Left forelimb (tissue), 1 donor: ENCODE results near the gene C2CD4C.
"Not testable (repeated sequence)": the region's sequence is repeated elsewhere in the genome, so short reads cannot be mapped to it uniquely, and the experiment has no call there.

Experiments used
- DNase-seq: peaks from one replicate; pipeline ENCODE4 v3.0.0-alpha.2; 2018; ENCODE audit warnings: low spot score

Gene C2CD4C

DNA sequence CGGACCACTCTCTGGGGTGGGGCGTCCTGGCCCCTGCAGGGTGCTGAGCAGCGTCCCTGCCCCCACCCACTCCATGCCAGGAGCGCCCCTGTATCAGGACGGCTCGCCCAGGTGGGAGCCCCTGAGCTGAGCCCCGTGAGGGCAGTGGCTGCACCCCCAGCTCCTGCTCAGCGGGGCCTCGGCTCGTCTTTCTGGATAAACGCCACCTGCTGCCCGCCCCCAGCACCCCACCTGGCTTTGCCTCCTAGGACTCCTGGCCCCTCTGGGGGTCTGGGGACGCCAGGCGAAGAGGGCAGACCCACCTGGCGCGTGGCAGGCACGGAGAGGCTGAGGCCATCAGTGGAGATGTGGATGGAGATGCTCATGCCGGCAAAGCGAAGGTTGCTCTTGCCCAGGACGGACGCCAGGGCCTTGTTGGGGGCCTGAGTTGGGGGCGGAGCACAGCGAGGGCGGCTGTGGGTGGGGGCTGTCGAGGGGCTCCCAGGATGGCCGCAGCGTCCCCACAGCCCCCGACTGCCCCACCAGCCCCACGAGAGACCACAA lies 29.5 kb upstream of the C2CD4C start:
- DNase-seq: no peak

DNA sequence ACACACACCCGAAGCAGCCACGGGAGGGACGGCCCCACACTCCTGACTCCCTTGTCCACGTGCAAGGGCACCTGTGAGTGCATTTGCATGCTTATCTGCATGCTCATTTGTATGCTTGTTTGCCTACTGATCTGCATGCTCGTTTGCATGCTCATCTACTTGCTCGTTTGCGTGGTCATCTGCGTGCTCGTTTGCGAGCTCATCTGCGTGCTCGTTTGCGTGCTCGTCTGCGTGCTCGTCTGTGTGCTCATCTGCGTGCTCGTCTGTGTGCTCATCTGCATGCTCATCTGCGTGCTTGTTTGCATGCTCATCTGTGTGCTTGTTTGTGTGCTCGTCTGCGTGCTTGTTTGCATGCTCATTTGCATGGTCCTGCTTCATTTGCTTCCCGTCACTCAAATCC lies 28.1 kb upstream of the C2CD4C start:
- no peak for DNase-seq

DNA sequence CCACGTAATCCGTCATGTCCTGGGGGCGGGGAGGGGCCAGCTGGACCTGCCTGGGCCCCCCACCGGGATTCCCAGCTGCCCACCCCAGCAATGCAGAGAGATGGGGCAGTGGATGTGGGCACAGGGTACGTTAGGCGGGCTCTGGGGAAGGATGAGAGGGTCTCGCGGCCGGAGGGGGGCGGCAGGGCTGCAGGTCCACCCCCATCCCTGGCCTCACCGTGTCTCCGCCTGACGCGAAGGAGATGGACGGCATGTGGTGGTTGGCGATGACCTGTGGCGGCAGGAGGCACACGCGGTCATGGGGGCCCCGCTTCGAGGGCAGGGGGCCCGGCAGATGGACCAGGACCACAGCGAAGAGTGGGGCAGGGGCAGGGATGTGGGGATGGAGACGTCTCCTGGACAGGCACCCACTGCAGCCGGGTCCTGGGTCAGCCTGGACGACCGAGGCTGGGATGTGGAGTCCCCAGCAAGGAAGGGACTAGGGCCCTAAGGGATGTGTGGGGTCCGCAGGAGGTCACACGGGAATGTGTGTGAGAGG lies 27.5 kb upstream of the C2CD4C start:
- DNase-seq: no peak

DNA sequence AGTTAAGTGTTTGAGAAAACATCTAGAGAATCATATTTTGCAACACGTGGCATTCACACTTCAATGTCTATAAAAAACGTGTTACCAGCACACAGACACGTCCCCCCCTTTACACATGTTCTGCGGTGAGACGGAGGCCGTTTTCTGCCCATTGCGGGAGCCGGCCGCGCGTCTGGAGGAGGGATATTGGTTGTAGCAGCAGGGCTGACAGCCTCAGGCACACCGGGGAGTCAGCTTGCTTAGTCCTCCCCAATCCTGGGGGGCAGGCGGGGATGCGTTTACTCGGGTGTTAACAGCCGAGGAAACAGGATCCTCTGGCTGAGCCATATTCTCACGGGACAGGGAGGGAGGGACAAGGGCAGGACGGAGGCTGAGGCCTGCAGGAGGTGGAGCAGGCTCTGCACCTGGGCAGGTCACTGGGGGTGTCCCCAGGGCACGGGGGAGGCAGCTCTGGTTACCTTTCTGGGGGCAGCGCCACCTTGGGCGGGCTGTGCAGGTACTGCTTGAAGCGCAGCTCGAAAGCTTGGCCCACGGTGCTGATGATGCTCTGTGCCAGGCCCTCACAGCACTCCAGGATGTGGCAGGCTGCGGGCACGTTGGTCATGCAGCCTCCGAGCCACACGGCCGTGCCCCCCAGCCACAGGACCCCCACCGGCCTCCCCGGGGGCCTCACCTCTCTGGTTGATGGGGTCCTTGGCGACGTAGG lies 26.9 kb upstream of the C2CD4C start:
- DNase-seq: no peak

DNA sequence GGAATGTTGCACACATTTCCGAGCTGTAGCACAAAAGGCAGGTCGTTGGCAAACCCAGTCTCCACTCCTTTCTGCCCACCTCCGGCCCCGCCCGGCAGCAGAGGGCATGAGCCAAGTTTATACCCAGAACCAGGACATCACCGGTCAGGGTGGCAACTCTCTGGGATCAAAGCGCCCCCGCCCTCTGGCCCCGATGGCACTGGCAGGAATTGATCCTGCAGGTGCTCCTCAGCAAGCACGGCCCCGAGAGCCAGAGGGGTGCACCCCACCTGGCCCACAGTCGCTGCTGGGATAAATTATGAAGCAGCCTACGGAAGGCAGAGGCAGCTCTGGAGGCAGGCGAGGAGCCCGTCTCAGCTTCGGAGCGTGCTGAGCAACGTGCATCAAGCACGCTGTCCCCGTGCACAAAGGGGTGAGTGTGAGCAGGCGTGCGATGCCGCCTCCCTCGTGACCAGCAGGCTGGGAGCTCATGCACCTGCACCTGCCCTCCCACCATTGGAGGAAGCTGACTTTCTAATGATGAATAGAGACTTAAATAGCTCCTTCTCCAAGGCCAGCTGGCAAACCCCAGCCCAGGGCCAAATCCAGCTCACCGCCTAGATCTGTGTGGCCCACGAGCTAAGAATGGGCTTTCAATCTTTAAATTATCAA lies 26.2 kb upstream of the C2CD4C start:
- no peak for DNase-seq

DNA sequence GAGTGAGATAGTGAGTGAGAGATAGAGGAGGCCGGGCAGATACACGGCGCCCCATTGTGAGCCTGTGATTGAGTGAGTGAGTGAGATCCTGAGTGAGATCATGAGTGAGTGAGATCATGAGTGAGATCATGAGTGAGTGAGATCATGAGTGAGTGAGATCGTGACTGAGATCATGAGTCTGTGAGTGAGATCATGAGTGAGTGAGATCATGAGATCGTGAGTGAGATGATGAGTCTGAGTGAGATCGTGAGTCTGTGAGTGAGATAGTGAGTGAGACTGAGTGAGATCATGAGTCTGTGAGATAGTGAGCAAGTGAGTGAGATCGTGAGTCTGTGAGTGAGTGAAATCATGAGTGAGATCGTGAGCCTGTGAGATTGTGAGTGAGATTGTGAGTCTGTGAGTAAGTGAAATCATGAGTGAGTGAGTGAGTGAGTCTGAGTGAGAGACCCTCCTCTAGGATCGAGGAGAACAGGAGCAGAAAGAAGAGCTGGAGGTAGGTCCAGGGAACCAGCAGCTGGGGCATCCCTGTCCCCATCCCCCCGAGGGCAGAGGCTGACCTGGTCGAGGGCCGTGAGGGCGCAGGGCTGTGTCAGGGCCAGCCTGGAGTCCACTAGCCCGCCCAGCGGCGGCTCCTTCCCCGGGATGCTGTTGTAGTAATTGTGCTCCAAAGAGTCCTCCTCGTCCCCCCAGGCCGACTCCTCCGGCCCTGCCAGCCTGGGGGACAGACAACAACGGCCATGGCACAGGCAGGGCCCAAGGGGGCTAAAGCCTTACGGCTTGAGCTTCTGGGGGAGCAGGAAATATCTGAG lies 25.4 kb upstream of the C2CD4C start:
- DNase-seq: no peak

- DNase-seq: no peak
These were observed 21.8 kb upstream of the C2CD4C start for GRCh38 chr19:430701-431100.

GRCh38 chr19:428149-428548 lies 19.2 kb upstream of the C2CD4C start:
- no peak for DNase-seq

GRCh38 chr19:427675-428074 lies 18.7 kb upstream of the C2CD4C start:
- DNase-seq: not testable (repeated sequence)

DNA sequence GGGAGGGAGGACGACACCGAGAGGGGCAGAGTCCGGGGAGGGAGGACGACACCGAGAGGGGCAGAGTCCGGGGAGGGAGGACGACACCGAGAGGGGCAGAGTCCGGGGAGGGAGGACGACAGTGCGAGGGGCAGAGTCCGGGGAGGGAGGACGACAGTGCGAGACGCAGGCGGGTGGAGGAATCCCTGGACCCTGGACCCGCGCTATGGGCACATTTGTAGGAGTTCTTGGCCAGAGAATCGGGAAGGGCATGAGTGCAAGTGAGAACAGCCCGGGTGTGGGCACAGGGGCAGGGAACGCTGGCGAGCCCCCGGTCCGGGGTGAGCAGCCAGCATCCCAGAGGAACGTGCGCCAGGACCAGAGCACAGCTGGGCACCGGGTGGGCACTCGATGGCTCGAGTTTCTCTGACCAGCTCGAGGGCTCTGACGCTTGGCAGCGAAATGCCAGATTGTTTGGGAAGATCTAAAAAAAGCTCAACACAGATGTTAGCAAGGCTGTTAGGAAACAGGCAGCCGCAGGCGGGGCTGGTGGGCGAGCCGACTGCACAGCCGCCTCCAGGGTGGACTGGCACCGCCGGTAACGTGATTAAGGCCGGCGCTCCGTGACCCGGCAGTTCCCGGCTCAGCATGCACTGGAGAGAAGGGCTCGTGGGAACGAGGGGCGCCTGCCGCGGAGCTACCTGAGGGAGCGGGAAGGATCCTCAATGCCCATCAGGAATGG lies 17.9 kb upstream of the C2CD4C start:
- DNase-seq: no peak

GRCh38 chr19:425056-425455 lies 16.1 kb upstream of the C2CD4C start:
- DNase-seq: no peak

DNA sequence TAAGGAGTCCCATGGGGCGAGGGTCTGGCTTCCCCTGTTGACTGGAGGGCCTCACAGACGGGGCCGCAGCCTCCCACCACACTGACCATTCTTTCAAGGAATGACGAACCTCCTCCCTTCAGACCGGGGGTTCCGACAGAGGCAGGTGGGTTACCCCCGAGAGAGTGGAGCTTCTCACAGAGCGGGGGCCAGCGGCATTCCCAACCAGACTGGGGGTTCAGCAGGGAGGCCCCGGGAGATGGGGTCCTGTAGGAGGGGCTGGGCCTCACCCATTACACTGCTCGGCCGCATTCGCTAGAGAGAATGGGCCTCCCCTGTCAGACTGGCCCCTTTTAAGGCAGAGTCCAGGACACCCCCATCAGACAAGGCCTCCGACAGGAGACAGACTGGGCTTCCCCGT lies 15.6 kb upstream of the C2CD4C start:
- no peak for DNase-seq

- no peak for DNase-seq
These were observed 14.9 kb upstream of the C2CD4C start for GRCh38 chr19:423691-424466.

- DNase-seq: not testable (repeated sequence)
These were observed 13.9 kb upstream of the C2CD4C start for GRCh38 chr19:422917-423226.

DNA sequence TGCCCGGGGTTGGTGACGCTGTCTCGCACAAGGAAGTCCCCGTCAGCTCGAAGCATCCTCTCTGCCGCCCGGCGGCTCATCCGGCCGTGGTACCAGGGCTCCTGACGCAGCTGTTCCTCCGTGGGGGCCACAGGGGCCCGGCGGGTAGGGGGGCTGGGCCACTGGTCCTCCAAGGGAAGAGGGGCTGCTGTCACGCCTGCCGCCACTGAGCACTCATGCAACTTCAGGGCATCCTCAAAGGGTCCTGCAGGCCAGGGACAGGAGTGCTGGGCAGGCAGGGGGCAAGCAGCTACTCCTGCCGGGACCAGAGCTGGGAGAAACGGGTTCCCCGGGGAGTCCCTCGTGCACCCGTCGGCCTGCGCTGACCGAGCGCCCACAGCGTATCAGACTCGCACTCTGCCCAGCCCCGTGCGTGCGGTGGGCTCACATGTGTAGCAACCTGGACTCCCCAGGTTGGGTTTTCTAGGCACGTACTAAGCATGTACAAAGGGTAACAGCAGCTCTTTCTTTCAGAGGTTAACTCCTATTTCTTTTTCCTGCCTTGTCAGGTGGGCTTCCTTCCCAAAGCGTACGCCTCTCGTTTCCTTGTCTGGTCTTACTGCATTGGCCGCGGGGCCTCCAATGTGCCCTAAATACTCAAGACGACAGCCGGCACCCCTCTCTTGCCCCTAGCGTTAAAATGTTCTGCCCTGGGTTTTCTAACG lies 13.4 kb upstream of the C2CD4C start:
- no peak for DNase-seq

DNA sequence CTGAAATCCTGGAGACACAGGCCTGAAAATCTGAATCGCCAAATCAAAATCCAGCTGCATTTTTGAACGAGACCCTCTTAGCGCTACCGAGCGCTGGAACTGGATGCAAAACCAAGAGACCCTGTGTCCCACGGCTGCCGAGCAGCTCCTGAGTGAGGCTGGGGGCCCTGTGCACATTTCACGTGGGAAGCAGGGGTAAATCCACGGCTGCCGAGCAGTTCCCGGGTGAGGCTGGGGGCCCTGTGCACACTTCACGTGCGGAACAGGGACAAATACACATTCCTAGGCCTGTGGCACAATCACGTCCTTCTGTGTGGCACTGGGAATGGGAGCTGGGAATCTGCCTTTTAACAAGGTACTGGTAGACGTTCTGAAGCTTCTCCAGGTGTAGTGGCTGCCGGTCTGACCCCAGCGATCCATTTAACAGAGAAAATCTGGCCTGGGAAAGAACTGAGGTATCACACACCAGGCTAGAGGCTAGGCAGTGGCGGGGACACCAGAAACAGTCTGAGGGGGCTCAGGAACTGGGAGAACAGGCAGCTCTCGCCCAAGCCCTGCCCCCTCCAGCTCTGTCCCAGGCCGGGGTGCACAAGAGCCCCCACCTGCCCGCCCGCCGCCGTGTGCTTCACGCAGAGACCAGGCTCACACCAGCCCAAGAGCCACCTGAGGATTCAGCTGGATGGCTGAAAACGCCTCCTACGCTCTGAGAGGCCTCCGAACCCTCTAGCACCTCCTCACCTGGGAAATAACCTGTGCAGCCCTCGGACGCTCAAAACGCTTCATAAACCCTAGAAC lies 11.0 kb upstream of the C2CD4C start:
- no peak for DNase-seq

DNA sequence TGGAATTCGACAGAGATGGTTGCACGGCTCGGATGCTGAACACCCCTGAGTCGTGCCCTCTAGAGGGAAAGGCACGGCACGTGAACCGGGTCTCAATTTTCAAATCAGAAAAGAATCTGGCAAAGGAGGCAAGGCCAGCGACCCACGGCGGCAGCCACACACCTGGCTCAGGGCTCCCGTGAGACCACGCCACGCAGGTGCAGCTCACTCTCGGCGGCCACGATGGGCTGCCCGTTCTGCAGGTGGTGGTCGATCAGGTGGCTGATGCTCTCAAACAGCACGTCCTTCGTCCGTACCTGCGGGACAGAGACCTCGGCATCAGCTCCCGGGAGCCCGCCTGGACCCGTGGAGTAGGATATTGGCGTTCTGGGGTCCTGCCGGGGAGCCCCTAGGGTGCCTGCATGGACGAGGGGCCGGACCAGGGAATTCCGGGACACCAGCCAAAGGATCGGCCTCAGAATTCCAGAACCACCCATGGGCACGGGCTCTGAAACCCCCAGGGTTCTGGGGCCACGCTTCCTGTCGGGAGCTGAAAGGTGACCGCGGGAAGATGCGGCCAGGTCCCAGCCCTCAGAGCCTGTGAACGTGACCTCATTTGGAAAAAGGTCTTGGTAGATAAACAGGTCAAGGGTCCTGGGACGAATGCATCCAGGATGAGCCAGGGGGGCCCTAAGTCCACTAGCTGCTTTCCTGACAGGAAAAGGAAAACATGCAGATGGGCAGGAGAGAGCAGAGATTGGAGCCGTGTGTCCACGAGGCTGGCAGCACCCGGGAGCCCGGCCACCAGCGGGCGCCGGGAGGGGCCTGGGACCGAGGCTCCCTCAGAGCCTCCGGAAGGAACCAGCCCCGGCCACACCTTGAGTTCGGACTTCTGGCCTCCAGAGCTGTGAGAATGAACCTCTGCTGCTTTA lies 10.1 kb upstream of the C2CD4C start:
- no peak for DNase-seq

DNA sequence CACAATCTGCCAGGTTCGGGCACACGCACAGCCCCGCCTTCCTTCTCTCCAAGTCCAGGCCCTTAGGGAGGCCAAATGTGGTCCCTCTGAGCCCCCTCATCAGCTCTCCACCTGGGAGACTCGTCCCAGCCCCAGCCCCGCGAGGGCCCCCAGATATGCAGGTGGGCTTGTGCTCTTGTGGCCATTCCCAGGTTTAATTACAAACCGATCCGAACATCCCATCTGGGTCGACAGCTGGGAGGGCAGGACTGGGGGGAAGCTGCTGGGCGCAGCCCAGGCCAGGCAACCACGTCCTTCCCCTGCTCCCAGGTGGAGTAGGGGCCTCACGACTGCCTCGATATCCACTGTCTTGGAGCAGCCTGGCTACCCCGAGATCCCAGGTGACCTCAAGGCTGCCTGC lies 7.5 kb upstream of the C2CD4C start:
- no peak for DNase-seq

GRCh38 chr19:415292-415691 lies 6.3 kb upstream of the C2CD4C start:
- DNase-seq: no peak
